Muscle of arm (tissue), 14 donors: ENCODE measurements around the gene TEK. TPM values are rescaled to one million over a fixed set of nuclear protein-coding genes. Genes with fewer than 3 reads are reported as not detected.
A peak's percentile ranks its signal among the peaks of the same experiment; 100 is the strongest.
"Not testable (repeated sequence)": the region's sequence is repeated elsewhere in the genome, so short reads cannot be mapped to it uniquely, and the experiment has no call there.

Source experiments
- DNase-seq: peaks from one replicate; pipeline ENCODE4 v3.0.0-alpha.2; 2013
- long read RNA-seq, 11 donors: transcript quantifications; one replicate each; lab custom pipeline, GENCODE V29; 2026
- polyA plus RNA-seq, 12 donors: library from polyadenylated mRNA; unstranded; fragments of 120-200 nt; gene quantifications; one replicate each; pipeline ENCODE4 v1.2.1, GENCODE V29; 2013; ENCODE audit not compliant: insufficient read length in 12 of 12

TEK gene
- polyA plus RNA-seq: 10 to 100 TPM in 11 of 12 donors, not detected in 1; 14.2 to 20.3 (median 17.8) TPM
- long read RNA-seq, donor 1, partial matches to known transcripts: 15 of 15 reads
- long read RNA-seq, donor 1, other reads (novel, unspliced or antisense): 0 of 15 reads
- long read RNA-seq, donor 2: 0 reads
- long read RNA-seq, donor 3, partial matches to known transcripts: 7 of 7 reads
- long read RNA-seq, donor 3, other reads (novel, unspliced or antisense): 0 of 7 reads
- long read RNA-seq, donor 4, full-length matches to known transcripts: 1 of 1 reads
- long read RNA-seq, donor 4, partial matches to known transcripts: 0 of 1 reads
- long read RNA-seq, donor 4, other reads (novel, unspliced or antisense): 0 of 1 reads
- long read RNA-seq, donor 5: 0 reads
- long read RNA-seq, donor 6, partial matches to known transcripts: 6 of 6 reads
- long read RNA-seq, donor 6, other reads (novel, unspliced or antisense): 0 of 6 reads
- long read RNA-seq, donor 7, full-length matches to known transcripts: 1 of 7 reads
- long read RNA-seq, donor 7, partial matches to known transcripts: 6 of 7 reads
- long read RNA-seq, donor 7, other reads (novel, unspliced or antisense): 0 of 7 reads
- long read RNA-seq, donor 8, partial matches to known transcripts: 9 of 9 reads
- long read RNA-seq, donor 8, other reads (novel, unspliced or antisense): 0 of 9 reads
- long read RNA-seq, donor 9, partial matches to known transcripts: 8 of 8 reads
- long read RNA-seq, donor 9, other reads (novel, unspliced or antisense): 0 of 8 reads
- long read RNA-seq, donor 10, full-length matches to known transcripts: 1 of 1 reads
- long read RNA-seq, donor 10, partial matches to known transcripts: 0 of 1 reads
- long read RNA-seq, donor 10, other reads (novel, unspliced or antisense): 0 of 1 reads
- long read RNA-seq, donor 11: 0 reads

- peak; percentile 41 for DNase-seq
Measured at GRCh38 chr9:27108981-27109541, at the start of gene TEK. TEK (plus strand) TSS chr9:27109225; CDS start chr9:27109591, 366 bp downstream.

GRCh38 chr9:27059412-27059811 lies 49.6 kb upstream of the TEK start:
- no peak for DNase-seq

- DNase-seq: no peak
Measured at GRCh38 chr9:27059907-27060306, 49.1 kb upstream of the TEK start.

- DNase-seq: no peak
Measured at GRCh38 chr9:27065288-27065687, 43.7 kb upstream of the TEK start.

- no peak for DNase-seq
Measured at GRCh38 chr9:27073841-27074728, 34.9 kb upstream of the TEK start.

GRCh38 chr9:27078685-27079084 lies 30.3 kb upstream of the TEK start:
- no peak for DNase-seq

- no peak for DNase-seq
Measured at GRCh38 chr9:27085456-27085855, 23.6 kb upstream of the TEK start.

- DNase-seq: no peak
Measured at GRCh38 chr9:27086818-27087680, 22.0 kb upstream of the TEK start.

- DNase-seq: no peak
Measured at GRCh38 chr9:27088981-27089380, 20.0 kb upstream of the TEK start.

GRCh38 chr9:27089706-27090105 lies 19.3 kb upstream of the TEK start:
- no peak for DNase-seq

- no peak for DNase-seq
Measured at GRCh38 chr9:27090231-27090630, 18.8 kb upstream of the TEK start.

- no peak for DNase-seq
Measured at GRCh38 chr9:27090711-27091110, 18.3 kb upstream of the TEK start.

- DNase-seq: not testable (repeated sequence)
Measured at GRCh38 chr9:27092496-27092895, 16.5 kb upstream of the TEK start.

- not testable (repeated sequence) for DNase-seq
Measured at GRCh38 chr9:27093384-27094067, 15.5 kb upstream of the TEK start.

- no peak for DNase-seq
Measured at GRCh38 chr9:27094640-27095298, 14.3 kb upstream of the TEK start.

GRCh38 chr9:27107241-27107640 lies 1.8 kb upstream of the TEK start:
- DNase-seq: no peak

- DNase-seq: no peak
Measured at GRCh38 chr9:27109621-27110020, 596 bp downstream of the TEK start.

- no peak for DNase-seq
Measured at GRCh38 chr9:27110181-27110580, 1.2 kb downstream of the TEK start.

GRCh38 chr9:27112235-27112634 lies 3.2 kb downstream of the TEK start:
- DNase-seq: no peak
